Skeletal muscle tissue (tissue), 4 donors: Measurements from ENCODE around the gene ZNF77. TPM values are rescaled to one million over a fixed set of nuclear protein-coding genes. Genes with fewer than 3 reads are reported as not detected.
"Not testable (repeated sequence)": the region's sequence is repeated elsewhere in the genome, so short reads cannot be mapped to it uniquely, and the experiment has no call there.

Source experiments
- H3K27ac ChIP-seq: one replicate; pipeline ENCODE4 v1.7.0; 2013; ENCODE audit warnings: mild to moderate bottlenecking, low read depth, low read length, inconsistent platforms
- H3K27me3 ChIP-seq, 3 donors: one replicate each; pipeline ENCODE4 v1.7.0; 2013; ENCODE audit warnings: low read length in 3 of 3; ENCODE audit not compliant: control insufficient read depth in 3 of 3, insufficient read depth in 3 of 3
- H3K36me3 ChIP-seq, 3 donors: one replicate each; pipeline ENCODE4 v1.7.0; 2013; ENCODE audit warnings: low read length in 3 of 3; ENCODE audit not compliant: control insufficient read depth in 3 of 3, insufficient read depth in 3 of 3
- H3K4me1 ChIP-seq, 3 donors: one replicate each; pipeline ENCODE4 v1.7.0; 2013; ENCODE audit warnings: low read length in 3 of 3, mild to moderate bottlenecking in 3 of 3; ENCODE audit not compliant: control insufficient read depth in 3 of 3, insufficient read depth in 3 of 3
- H3K4me3 ChIP-seq, 3 donors: one replicate each; pipeline ENCODE4 v1.7.0; 2013; ENCODE audit warnings: low read length in 3 of 3
- H3K9ac ChIP-seq, 3 donors: one replicate each; pipeline ENCODE4 v1.7.0; 2013; ENCODE audit warnings: low read length in 3 of 3, mild to moderate bottlenecking in 3 of 3, moderate library complexity in 2 of 3, low read depth in 1 of 3
- H3K9me3 ChIP-seq, 3 donors: one replicate each; pipeline ENCODE4 v1.7.0; 2013; ENCODE audit warnings: low read length in 3 of 3; ENCODE audit not compliant: control insufficient read depth in 3 of 3
- total RNA-seq: library from RNA; depleted of rRNA; stranded (reverse); fragments of >200 nt; gene quantifications from one replicate; pipeline ENCODE4 v1.2.3, GENCODE V29; 2014
- donor health status: Osteomylitis.

Gene ZNF77
- total RNA-seq: 8.4 TPM

DNA sequence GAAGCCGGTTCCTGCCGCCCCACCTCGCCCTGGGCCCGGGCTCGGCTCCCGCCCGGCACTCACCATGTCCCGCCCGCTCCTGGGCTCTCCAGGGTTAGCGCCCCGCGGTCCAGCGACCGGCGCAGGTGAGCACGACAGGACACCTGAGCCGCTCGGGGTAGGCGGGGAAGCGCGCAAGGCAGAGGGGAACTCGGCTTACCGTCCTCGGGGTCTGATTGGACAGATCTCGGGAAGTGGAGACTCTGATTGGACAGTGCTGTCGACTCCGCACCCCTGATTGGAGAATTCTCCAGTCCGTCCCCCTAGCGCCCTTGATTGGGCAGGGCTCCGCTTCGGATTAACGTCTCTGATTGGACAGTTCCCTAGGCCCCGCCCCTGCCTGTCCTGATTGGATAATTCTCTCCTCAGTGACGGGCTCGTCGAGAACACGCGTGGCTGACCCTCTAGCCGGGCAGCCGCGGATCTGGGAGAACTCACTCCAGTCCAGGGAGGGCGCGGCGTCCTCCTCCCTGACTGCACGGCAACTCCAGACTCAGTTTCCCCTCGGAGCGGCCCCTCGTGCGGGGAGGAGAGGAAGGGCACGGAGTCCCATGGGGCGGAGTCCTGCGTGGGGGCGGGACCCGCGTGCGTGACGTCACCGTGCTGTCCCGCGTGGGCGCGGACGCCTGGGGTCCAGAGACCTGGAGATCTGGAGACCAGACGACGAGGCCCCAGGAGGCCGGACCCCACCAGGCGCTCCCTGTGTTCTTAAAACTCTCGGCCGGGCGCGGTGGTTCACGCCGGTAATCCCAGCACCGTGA, at the start of gene ZNF77:
Gene ZNF77, minus strand, starts transcription at position 197 of the 800 bp plus-strand sequence. Its CDS starts 131 bp downstream, at position 66.
- Histone ChIP-seq H3K4me1 (peaks cover 18 to 26% (median 22%) of the 10 kb centered on the region in 3 donors), H3K36me3 (no peaks in the 10 kb centered on the region), H3K4me3 (peak within 1 kb of the TSS; percentile 81 to 94 (median 83)), H3K9me3 (no peaks in the 10 kb centered on the region), H3K27me3 (no peaks in the 10 kb centered on the region), H3K9ac (peak within 1 kb of the TSS; percentile 86 to 91 (median 89)), H3K27ac (peak within 1 kb of the TSS; percentile 84)

DNA sequence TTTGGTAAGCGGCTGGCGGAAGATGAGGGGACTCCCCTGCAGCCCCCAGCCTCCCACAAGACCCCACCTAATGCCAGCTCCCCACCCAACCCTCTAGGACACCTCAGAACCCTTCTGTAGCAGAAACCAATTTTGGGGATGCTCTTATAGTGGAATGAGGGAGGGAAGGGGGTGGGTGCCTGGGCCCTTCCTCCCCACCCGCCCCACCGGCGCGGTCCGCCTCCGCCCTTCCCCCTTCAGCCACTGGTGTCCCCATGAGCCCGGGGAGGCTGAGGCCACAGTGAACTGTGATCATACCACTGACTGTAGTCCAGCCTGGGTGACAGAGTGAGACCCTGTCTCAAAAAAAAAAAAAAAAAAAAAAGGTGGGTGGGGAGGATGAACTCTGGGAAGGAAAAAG, 48.8 kb upstream of the ZNF77 start:
- H3K9me3 ChIP-seq: no peaks in the 10 kb centered on the region
- H3K27me3 ChIP-seq: peaks cover 2 to 11% (median 4%) of the 10 kb centered on the region in 3 donors
- H3K9ac ChIP-seq: no peak overlapping the region
- no peaks in the 10 kb centered on the region for H3K4me1 ChIP-seq
- H3K4me3 ChIP-seq: no peak overlapping the region
- peaks cover under 1 to 9% (median 8%) of the 10 kb centered on the region in 3 donors for H3K36me3 ChIP-seq
- no peak overlapping the region for H3K27ac ChIP-seq

- Histone ChIP-seq H3K27me3 (peaks cover 2 to 11% (median 4%) of the 10 kb centered on the region in 3 donors), H3K4me3 (no peak overlapping the region), H3K4me1 (no peaks in the 10 kb centered on the region), H3K27ac (no peak overlapping the region), H3K9ac (no peak overlapping the region), H3K9me3 (no peaks in the 10 kb centered on the region), H3K36me3 (peaks cover 0 to 8% (median 7%) of the 10 kb centered on the region in 3 donors)
Observed at GRCh38 chr19:2992958-2993357, 48.2 kb upstream of the ZNF77 start.

DNA sequence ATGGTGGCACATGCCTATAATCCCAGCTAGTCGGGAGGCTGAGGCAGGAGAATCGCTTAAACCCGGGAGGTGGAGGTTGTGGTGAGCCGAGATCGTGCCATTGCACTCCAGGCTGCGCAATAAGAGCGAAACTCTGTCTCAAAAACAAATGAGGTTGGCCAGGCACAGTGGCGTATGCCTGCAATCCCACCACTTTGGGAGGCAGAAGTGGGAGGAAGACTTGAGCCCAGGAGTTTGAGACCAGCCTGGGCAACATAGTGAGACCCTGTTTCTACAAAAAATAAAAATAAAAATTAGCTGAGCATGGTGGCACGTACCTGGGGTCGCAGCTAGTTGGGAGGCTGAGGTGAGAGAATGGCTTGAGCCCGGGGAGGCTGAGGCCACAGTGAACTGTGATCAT, 47.6 kb upstream of the ZNF77 start:
- not testable (repeated sequence) for H3K4me1 ChIP-seq, H3K9me3 ChIP-seq, H3K36me3 ChIP-seq, H3K9ac ChIP-seq, H3K4me3 ChIP-seq, H3K27ac ChIP-seq
- H3K27me3 ChIP-seq: peaks cover 2 to 11% (median 4%) of the 10 kb centered on the region in 3 donors

GRCh38 chr19:2989236-2989946, 44.6 kb upstream of the ZNF77 start:
- Histone ChIP-seq H3K36me3 (no peaks in the 10 kb centered on the region), H3K4me1 (peaks cover 0 to 6% (median 0%) of the 10 kb centered on the region in 3 donors), H3K9ac (no peak overlapping the region), H3K27me3 (peaks cover 4 to 15% (median 8%) of the 10 kb centered on the region in 3 donors), H3K27ac (no peak overlapping the region), H3K9me3 (no peaks in the 10 kb centered on the region), H3K4me3 (no peak overlapping the region)

DNA sequence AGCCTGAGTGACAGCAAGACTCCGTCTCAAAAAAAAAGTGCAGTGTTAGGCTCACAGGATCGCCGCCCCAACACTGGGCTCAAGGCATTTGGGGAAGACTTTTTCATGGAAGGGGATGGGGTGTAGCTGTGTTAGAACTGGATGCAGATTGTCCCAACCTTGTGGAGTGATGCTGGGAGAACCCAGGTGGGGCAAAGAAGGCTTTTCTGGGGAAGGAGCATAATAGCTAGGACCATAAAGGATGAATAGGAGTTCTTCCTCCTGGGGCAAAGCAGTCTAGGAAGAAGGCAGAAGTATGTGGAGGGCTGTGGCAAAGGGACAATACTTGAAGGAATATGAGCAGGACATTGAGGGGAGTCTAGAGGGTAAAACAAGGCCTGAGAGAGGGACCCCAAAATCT, 43.8 kb upstream of the ZNF77 start:
- H3K27me3 ChIP-seq: peaks cover 4 to 10% (median 8%) of the 10 kb centered on the region in 3 donors
- peaks cover 3 to 11% (median 4%) of the 10 kb centered on the region in 3 donors for H3K4me1 ChIP-seq
- H3K36me3 ChIP-seq: no peaks in the 10 kb centered on the region
- no peak overlapping the region for H3K27ac ChIP-seq
- no peak overlapping the region for H3K4me3 ChIP-seq
- H3K9me3 ChIP-seq: no peaks in the 10 kb centered on the region
- no peak overlapping the region for H3K9ac ChIP-seq

- no peaks in the 10 kb centered on the region for H3K36me3 ChIP-seq
- peaks cover 0 to 6% (median 4%) of the 10 kb centered on the region in 3 donors for H3K27me3 ChIP-seq
- H3K4me3 ChIP-seq: no peak overlapping the region
- peaks cover 11 to 18% (median 12%) of the 10 kb centered on the region in 3 donors for H3K4me1 ChIP-seq
- no peak overlapping the region for H3K9ac ChIP-seq
- no peaks in the 10 kb centered on the region for H3K9me3 ChIP-seq
- no peak overlapping the region for H3K27ac ChIP-seq
Observed at GRCh38 chr19:2987797-2988196, 43.0 kb upstream of the ZNF77 start.

DNA sequence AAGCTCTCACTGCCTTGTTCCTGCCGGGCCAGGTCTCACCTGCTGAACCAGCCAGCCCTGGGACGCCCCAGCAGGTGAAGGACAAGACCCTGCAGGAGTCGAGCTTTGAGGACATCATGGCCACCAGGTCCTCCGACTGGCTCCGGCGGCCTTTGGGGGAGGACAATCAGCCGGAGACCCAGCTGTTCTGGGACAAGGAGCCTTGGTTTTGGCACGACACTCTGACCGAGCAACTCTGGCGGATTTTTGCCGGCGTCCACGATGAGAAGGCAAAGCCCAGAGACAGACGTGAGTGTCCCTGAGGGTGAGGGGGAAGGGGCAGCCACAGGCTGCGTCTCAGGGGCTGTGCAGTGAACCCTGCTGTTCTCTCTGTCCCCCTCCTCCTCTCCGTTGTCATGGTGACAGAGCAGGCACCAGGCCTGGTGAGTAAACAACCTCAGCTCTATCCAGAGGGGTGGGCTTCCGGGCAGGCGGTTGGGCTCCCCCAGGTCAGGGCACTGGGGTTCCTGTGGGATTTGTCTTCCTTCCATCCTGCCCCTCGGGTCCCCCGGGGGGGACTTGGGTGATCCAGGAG, 42.3 kb upstream of the ZNF77 start:
- H3K36me3 ChIP-seq: no peaks in the 10 kb centered on the region
- H3K27me3 ChIP-seq: peaks cover 0 to 6% (median 4%) of the 10 kb centered on the region in 3 donors
- no peaks in the 10 kb centered on the region for H3K9me3 ChIP-seq
- no peak overlapping the region for H3K4me3 ChIP-seq
- no peak overlapping the region for H3K27ac ChIP-seq
- no peak overlapping the region for H3K9ac ChIP-seq
- H3K4me1 ChIP-seq: peaks cover 15 to 26% (median 16%) of the 10 kb centered on the region in 3 donors

DNA sequence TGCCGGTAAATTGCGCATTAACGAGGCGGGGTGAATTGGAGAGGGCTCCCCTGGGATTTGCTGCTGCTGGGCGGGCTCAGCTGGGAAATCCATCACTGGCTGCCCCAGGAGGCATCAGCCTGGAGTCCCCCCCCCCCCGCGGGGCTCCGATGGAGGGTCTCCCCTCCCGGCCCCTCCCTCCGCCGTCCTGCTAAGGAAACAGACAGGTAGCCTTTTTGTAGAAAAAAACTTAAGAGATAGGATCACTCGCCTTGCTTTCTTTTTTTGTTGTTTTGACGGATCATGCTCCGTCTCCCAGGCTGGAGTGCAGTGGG, 39.4 kb upstream of the ZNF77 start:
- no peaks in the 10 kb centered on the region for H3K9me3 ChIP-seq
- peaks cover 0 to 6% (median 4%) of the 10 kb centered on the region in 3 donors for H3K27me3 ChIP-seq
- peaks cover 15 to 28% (median 16%) of the 10 kb centered on the region in 3 donors for H3K4me1 ChIP-seq
- H3K9ac ChIP-seq: peak overlapping the region in 2 of 3 donors; percentile 45 to 54
- H3K36me3 ChIP-seq: no peaks in the 10 kb centered on the region
- peak overlapping the region; percentile 81 for H3K27ac ChIP-seq
- H3K4me3 ChIP-seq: peak overlapping the region in 2 of 3 donors; percentile 41 to 63
